Breast epithelium (tissue), 4 donors: ENCODE measurements around the gene AFAP1. TPM values are rescaled to one million over a fixed set of nuclear protein-coding genes. Genes with fewer than 3 reads are reported as not detected.
A peak's percentile ranks its signal among the peaks of the same experiment; 100 is the strongest.

Experiments
- DNase-seq, 2 donors: peaks; one replicate each; pipeline ENCODE4 v3.0.0-alpha.2; 2019; ENCODE audit warnings: low spot score in 2 of 2
- H3K27ac ChIP-seq, 2 donors: fragments of 200-600 bp; sonication (generic) in 1 of 2; one replicate each; pipeline ENCODE4 v1.5.1; 2016 to 2019; ENCODE audit warnings: mild to moderate bottlenecking in 1 of 2
- H3K27me3 ChIP-seq, 2 donors: fragments of 200-600 bp; sonication (generic) in 1 of 2; one replicate each; pipeline versions ENCODE4 v1.5.1 to v1.6.0; 2017 to 2019; ENCODE audit warnings: control low read depth in 1 of 2, mild to moderate bottlenecking in 1 of 2
- H3K36me3 ChIP-seq: fragments of 200-600 bp; one replicate; pipeline ENCODE4 v1.5.1; 2019
- H3K4me1 ChIP-seq, 2 donors: fragments of 200-600 bp; sonication (generic); one replicate each; pipeline ENCODE4 v1.5.1; 2016 to 2019; ENCODE audit warnings: control low read depth in 1 of 2
- H3K4me3 ChIP-seq, 3 donors: fragments of 200-600 bp; sonication (generic); 1 replicate in 2 of 3; 2 replicates in 1 of 3; pipeline ENCODE4 v1.5.1; 2016 to 2019; ENCODE audit warnings: mild to moderate bottlenecking in 3 of 3, moderate library complexity in 2 of 3
- H3K9me3 ChIP-seq, 2 donors: fragments of 200-600 bp; sonication (generic) in 1 of 2; one replicate each; pipeline ENCODE4 v1.5.1; 2016 to 2019; ENCODE audit warnings: control low read depth in 1 of 2
- CTCF ChIP-seq, 3 donors: fragments of 450-650 bp; IDR thresholded peaks; one replicate each; pipeline ENCODE4 v1.5.1; 2016 to 2017; ENCODE audit warnings: antibody characterized with exemption in 3 of 3, mild to moderate bottlenecking in 3 of 3, moderate library complexity in 3 of 3
- POLR2A ChIP-seq: fragments of 450-650 bp; IDR thresholded peaks from one replicate; pipeline ENCODE4 v1.6.1; 2016; ENCODE audit warnings: antibody characterized with exemption, mild to moderate bottlenecking, moderate library complexity
- POLR2AphosphoS5 ChIP-seq, 3 donors: sonication (generic); formaldehyde crosslinking; IDR thresholded peaks; one replicate each; pipeline ENCODE4 v1.6.1; 2017; ENCODE audit warnings: antibody characterized with exemption in 3 of 3
- intact Hi-C: fragments of 100-400 bp; cut with DNase I; formaldehyde crosslinking; loops from one replicate; pipeline ENCODE4 v1.15.1; 2023; ENCODE audit warnings: low total_unique reads
- total RNA-seq, 3 donors: library from RNA; depleted of rRNA; stranded (reverse); fragments of >200 nt; gene quantifications; one replicate each; pipeline ENCODE4 v1.1.0, GENCODE V29; 2016

Gene AFAP1
- total RNA-seq, 3 donors from 2014 or later, result 14.5 to 21.6 (median 16.6) TPM

GRCh38 chr4:7817877-7818398 lies 121.7 kb downstream of the AFAP1 start:
- Histone ChIP-seq H3K4me3 (no peak overlapping the region), H3K4me1 (no peaks in the 10 kb centered on the region), H3K9me3 (no peaks in the 10 kb centered on the region), H3K27me3 (no peaks in the 10 kb centered on the region), H3K36me3 (peaks cover 4% of the 10 kb centered on the region), H3K27ac (no peak overlapping the region)
- no peak for DNase-seq
- intact Hi-C loops, result no loop called here
- TF ChIP-seq POLR2A (no peak), POLR2AphosphoS5 (IDR thresholded peaks at IDR 0.05) (no peak), CTCF (IDR thresholded peaks at IDR 0.05) (no peak)

- intact Hi-C loops, result no loop called here
- no peaks in the 10 kb centered on the region for H3K9me3 ChIP-seq
- peaks cover 4% of the 10 kb centered on the region for H3K36me3 ChIP-seq
- H3K4me3 ChIP-seq, result no peak overlapping the region
- DNase-seq, result peak in 1 of 2 donors; percentile 76
- no peaks in the 10 kb centered on the region for H3K4me1 ChIP-seq
- peak overlapping the region in 1 of 2 donors; percentile 57 for H3K27ac ChIP-seq
- H3K27me3 ChIP-seq, result no peaks in the 10 kb centered on the region
- no peak for TF ChIP-seq POLR2A
- no peak for TF ChIP-seq POLR2AphosphoS5 (IDR thresholded peaks at IDR 0.05)
- TF ChIP-seq CTCF (IDR thresholded peaks at IDR 0.05), result no peak
Observed at GRCh38 chr4:7816771-7817170, 122.9 kb downstream of the AFAP1 start.

GRCh38 chr4:7815981-7816380 lies 123.7 kb downstream of the AFAP1 start:
- no peak overlapping the region for H3K4me3 ChIP-seq
- intact Hi-C loops, result no loop called here
- no peak overlapping the region for H3K27ac ChIP-seq
- H3K4me1 ChIP-seq, result no peaks in the 10 kb centered on the region
- H3K9me3 ChIP-seq, result no peaks in the 10 kb centered on the region
- DNase-seq, result no peak
- H3K36me3 ChIP-seq, result peaks cover 4% of the 10 kb centered on the region
- no peaks in the 10 kb centered on the region for H3K27me3 ChIP-seq
- TF ChIP-seq POLR2AphosphoS5 (IDR thresholded peaks at IDR 0.05), result no peak
- TF ChIP-seq POLR2A, result no peak
- TF ChIP-seq CTCF (IDR thresholded peaks at IDR 0.05), result no peak

GRCh38 chr4:7815562-7815961 lies 124.1 kb downstream of the AFAP1 start:
- Histone ChIP-seq H3K36me3 (peaks cover 4% of the 10 kb centered on the region), H3K4me3 (no peak overlapping the region), H3K27ac (no peak overlapping the region), H3K9me3 (no peaks in the 10 kb centered on the region), H3K4me1 (no peaks in the 10 kb centered on the region), H3K27me3 (no peaks in the 10 kb centered on the region)
- intact Hi-C loops, result no loop called here
- no peak for TF ChIP-seq CTCF (IDR thresholded peaks at IDR 0.05)
- no peak for TF ChIP-seq POLR2A
- TF ChIP-seq POLR2AphosphoS5 (IDR thresholded peaks at IDR 0.05), result no peak
- no peak for DNase-seq

- H3K27me3 ChIP-seq, result no peaks in the 10 kb centered on the region
- DNase-seq, result no peak
- no peak overlapping the region for H3K27ac ChIP-seq
- peaks cover 4% of the 10 kb centered on the region for H3K36me3 ChIP-seq
- no peaks in the 10 kb centered on the region for H3K4me1 ChIP-seq
- TF ChIP-seq POLR2A (no peak), CTCF (IDR thresholded peaks at IDR 0.05) (no peak), POLR2AphosphoS5 (IDR thresholded peaks at IDR 0.05) (no peak)
- intact Hi-C loops, result no loop called here
- no peak overlapping the region for H3K4me3 ChIP-seq
- no peaks in the 10 kb centered on the region for H3K9me3 ChIP-seq
Observed at GRCh38 chr4:7814451-7814850, 125.2 kb downstream of the AFAP1 start.
